K562 (cell line): ENCODE measurements around the gene SERP1. TPM values are rescaled to one million over a fixed set of nuclear protein-coding genes. Genes with fewer than 3 reads are reported as not detected.

Experiments used
- CHAMP1 ChIP-seq: fragments of 450-650 bp; IDR thresholded peaks from 2 replicates; pipeline ENCODE4 v1.6.1; 2016; ENCODE audit warnings: mild to moderate bottlenecking
- EP400 ChIP-seq: fragments of 450-650 bp; IDR thresholded peaks from 2 replicates; pipeline ENCODE4 v1.6.1; 2017; ENCODE audit warnings: antibody characterized with exemption, mild to moderate bottlenecking, moderate library complexity
- HNRNPH1 ChIP-seq: fragments of 200-400 bp; formaldehyde crosslinking; optimal IDR thresholded peaks from 2 replicates; pipeline ENCODE3; 2017; ENCODE audit warnings: low read depth, mild to moderate bottlenecking, low read length, moderate library complexity
- LCOR ChIP-seq: sonication (generic); formaldehyde crosslinking; IDR thresholded peaks from 2 replicates; pipeline ENCODE4 v1.8.0; 2022; ENCODE audit warnings: mild to moderate bottlenecking, missing genetic modification reagents
- MTA1 ChIP-seq: fragments of 450-650 bp; IDR thresholded peaks from 2 replicates; pipeline ENCODE4 v1.6.1; 2017; ENCODE audit warnings: borderline replicate concordance
- NELFE ChIP-seq: IDR thresholded peaks from 2 replicates; pipeline ENCODE4 v1.6.1; 2011; ENCODE audit warnings: mild to moderate bottlenecking; ENCODE audit not compliant: insufficient read depth, insufficient read length
- PTTG1 ChIP-seq: fragments of 450-650 bp; IDR thresholded peaks from 2 replicates; pipeline ENCODE4 v1.6.1; 2016; ENCODE audit warnings: low read depth, mild to moderate bottlenecking, missing genetic modification characterization, missing compliant biosample characterization
- SETDB1 ChIP-seq: IDR thresholded peaks from one replicate; pipeline ENCODE4 v1.6.1; 2012; ENCODE audit warnings: low read length, control low read depth, inconsistent platforms
- SP2 ChIP-seq: IDR thresholded peaks from 2 replicates; pipeline ENCODE4 v1.6.1; 2011; ENCODE audit warnings: mild to moderate bottlenecking, low read depth, low read length, moderate library complexity; ENCODE audit not compliant: poor library complexity, severe bottlenecking; ENCODE audit errors: extremely low read depth
- ZBTB34 ChIP-seq: fragments of 250-450 bp; sonication (Bioruptor Pico); IDR thresholded peaks from 2 replicates; pipeline ENCODE4 v1.8.0; 2021; ENCODE audit warnings: mild to moderate bottlenecking, moderate library complexity
- polyA plus RNA-seq, 8 experiments: library from polyadenylated mRNA; depleted of rRNA in 4 of 8; stranded (reverse) in 5 of 8; unstranded in 3 of 8; fragments of >200 nt; fragmentation: Nextera tagmentation in 2 of 8; fragmentation: Illumina TruSeq in 1 of 8; extraction: Ambion mirVana in 2 of 8; extraction: Trizol in 1 of 8; gene quantifications; 2 replicates each; pipeline versions ENCODE4 v1.2.1 to v1.2.3, GENCODE V29; 2011 to 2014; ENCODE audit warnings: inconsistent platforms in 1 of 8, missing spikeins in 1 of 8
- total RNA-seq, 7 experiments: library from RNA; depleted of rRNA in 6 of 7; stranded (reverse); fragments of >200 nt in 6 of 7; fragmentation: Illumina TruSeq in 2 of 7; extraction: Trizol in 2 of 7; gene quantifications; 2 replicates each; pipeline versions ENCODE4 v1.2.1 to v1.2.3, GENCODE V29; 2011 to 2021; ENCODE audit warnings: low replicate concordance in 1 of 7
- TF ChIP-seq, protein P1 (sequence below), 2 experiments: fragments of 450-650 bp in 1 of 2; sonication (generic) in 1 of 2; formaldehyde crosslinking in 1 of 2; IDR thresholded peaks; 2 replicates each; pipeline versions ENCODE4 v1.7.1 to v1.9.0; 2016 to 2022; ENCODE audit warnings: inconsistent platforms in 1 of 2, mild to moderate bottlenecking in 1 of 2, missing genetic modification reagents in 1 of 2
- TF ChIP-seq, protein P2 (sequence below): sonication (generic); formaldehyde crosslinking; IDR thresholded peaks from 2 replicates; pipeline ENCODE4 v1.4.0; 2020; ENCODE audit warnings: mild to moderate bottlenecking, missing genetic modification reagents

Gene SERP1
- total and polyA plus RNA-seq, 9 of the 15 experiments (the other 6 are each of a cell fraction or from before 2014, with no cell fraction given), result 38.6 to 443 (median 121) TPM

DNA sequence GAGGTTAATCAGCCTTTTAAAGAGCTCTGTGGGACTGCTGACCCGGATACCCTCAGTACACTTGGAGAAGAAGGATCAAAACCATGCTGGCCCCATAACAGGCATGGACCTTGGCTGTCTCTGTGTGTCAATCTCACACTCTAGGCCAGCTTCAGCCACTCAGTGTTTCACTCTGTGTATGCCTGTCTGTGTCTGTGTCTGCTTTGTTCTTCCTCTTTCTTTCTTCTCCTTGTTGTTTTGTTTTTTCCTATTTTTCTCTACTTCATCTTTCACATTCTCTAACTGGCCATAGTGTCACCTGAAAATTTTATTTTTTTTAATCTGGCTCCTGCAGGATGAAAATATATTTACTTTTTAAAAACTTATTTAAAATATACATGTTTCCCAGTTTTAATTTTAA lies 51.1 kb downstream of the SERP1 start (continued):
- TF ChIP-seq ZBTB34 (no peak), LCOR (CRISPR knock-in tag) (no peak), EP400 (peak; percentile 46; the same call in 1 of the 2 replicates), NELFE (no peak), SP2 (no peak), HNRNPH1 (no peak), MTA1 (no peak), SETDB1 (no peak), CHAMP1 (0 out of 2 replicates have a peak, but pooled peaks have one; percentile 55), PTTG1 (tag) (no peak)
- TF ChIP-seq, protein P1, sequence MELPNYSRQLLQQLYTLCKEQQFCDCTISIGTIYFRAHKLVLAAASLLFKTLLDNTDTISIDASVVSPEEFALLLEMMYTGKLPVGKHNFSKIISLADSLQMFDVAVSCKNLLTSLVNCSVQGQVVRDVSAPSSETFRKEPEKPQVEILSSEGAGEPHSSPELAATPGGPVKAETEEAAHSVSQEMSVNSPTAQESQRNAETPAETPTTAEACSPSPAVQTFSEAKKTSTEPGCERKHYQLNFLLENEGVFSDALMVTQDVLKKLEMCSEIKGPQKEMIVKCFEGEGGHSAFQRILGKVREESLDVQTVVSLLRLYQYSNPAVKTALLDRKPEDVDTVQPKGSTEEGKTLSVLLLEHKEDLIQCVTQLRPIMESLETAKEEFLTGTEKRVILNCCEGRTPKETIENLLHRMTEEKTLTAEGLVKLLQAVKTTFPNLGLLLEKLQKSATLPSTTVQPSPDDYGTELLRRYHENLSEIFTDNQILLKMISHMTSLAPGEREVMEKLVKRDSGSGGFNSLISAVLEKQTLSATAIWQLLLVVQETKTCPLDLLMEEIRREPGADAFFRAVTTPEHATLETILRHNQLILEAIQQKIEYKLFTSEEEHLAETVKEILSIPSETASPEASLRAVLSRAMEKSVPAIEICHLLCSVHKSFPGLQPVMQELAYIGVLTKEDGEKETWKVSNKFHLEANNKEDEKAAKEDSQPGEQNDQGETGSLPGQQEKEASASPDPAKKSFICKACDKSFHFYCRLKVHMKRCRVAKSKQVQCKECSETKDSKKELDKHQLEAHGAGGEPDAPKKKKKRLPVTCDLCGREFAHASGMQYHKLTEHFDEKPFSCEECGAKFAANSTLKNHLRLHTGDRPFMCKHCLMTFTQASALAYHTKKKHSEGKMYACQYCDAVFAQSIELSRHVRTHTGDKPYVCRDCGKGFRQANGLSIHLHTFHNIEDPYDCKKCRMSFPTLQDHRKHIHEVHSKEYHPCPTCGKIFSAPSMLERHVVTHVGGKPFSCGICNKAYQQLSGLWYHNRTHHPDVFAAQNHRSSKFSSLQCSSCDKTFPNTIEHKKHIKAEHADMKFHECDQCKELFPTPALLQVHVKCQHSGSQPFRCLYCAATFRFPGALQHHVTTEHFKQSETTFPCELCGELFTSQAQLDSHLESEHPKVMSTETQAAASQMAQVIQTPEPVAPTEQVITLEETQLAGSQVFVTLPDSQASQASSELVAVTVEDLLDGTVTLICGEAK (IDR thresholded peaks at IDR 0.05), result 0 out of 2 replicates have a peak, but pooled peaks have one; percentile 13
- TF ChIP-seq, protein P1 (CRISPR knock-in tag; IDR thresholded peaks at IDR 0.05), result no peak
- TF ChIP-seq, protein P2, sequence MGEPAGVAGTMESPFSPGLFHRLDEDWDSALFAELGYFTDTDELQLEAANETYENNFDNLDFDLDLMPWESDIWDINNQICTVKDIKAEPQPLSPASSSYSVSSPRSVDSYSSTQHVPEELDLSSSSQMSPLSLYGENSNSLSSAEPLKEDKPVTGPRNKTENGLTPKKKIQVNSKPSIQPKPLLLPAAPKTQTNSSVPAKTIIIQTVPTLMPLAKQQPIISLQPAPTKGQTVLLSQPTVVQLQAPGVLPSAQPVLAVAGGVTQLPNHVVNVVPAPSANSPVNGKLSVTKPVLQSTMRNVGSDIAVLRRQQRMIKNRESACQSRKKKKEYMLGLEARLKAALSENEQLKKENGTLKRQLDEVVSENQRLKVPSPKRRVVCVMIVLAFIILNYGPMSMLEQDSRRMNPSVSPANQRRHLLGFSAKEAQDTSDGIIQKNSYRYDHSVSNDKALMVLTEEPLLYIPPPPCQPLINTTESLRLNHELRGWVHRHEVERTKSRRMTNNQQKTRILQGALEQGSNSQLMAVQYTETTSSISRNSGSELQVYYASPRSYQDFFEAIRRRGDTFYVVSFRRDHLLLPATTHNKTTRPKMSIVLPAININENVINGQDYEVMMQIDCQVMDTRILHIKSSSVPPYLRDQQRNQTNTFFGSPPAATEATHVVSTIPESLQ (CRISPR knock-in tag), result no peak
